ENCODE data around the gene RASSF8. TPM values are rescaled to one million over a fixed set of nuclear protein-coding genes. Genes with fewer than 3 reads are reported as not detected.

RASSF8 gene
- polyA plus RNA-seq, 3 donors: 0.08 to 0.39 TPM; not detected in 1

DNA sequence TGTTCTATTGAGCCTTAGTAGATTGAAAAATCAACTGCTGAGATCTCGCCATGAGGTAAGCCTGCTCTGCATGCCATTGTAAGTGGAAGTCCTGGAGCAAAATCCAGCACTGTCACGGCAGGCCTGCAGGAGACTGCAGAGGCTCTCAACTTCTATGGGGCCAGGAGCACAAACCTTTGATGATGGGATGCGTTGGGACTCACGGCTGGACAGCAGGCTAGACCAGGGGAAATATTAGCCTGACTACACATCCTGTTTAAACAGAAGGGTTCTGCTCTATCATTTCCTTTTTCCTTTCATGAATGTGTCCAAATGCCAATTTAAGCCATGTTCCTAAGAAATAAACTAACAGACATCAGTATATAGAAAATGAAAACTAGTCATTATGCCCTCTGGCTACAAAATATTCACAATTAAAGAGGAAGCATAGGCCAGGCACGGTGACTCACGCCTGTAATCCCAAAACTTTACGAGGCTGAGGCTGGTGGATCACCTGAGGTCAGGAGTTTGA, 33.9 kb upstream of the RASSF8 start:
- no peaks in the 10 kb centered on the region for H4K20me1 ChIP-seq (ENCODE audit: insufficient read depth, low read length)
- WGBS (ENCODE audit: insufficient coverage): 58% methylated on average over 4 of the region's 7 CpGs
- no peak overlapping the region for H3K9ac ChIP-seq (ENCODE audit: insufficient read depth, low read length, poor library complexity, severe bottlenecking)
- no peaks in the 10 kb centered on the region for H3K36me3 ChIP-seq (replicated peaks in 1 of 2; ENCODE audit: control insufficient read depth in 1 of 2, insufficient read depth in 2 of 2, low read length in 2 of 2)
- intact Hi-C loops (cut with micrococcal nuclease): no loop called here
- peaks cover 0 to 3% of the 10 kb centered on the region in 2 donors for H3K9me3 ChIP-seq (replicated peaks in 1 of 2; ENCODE audit: control insufficient read depth in 1 of 2, insufficient read depth in 1 of 2, low read length in 2 of 2)
- no peaks in the 10 kb centered on the region for H3K79me2 ChIP-seq (ENCODE audit: insufficient read depth, low read length)
- peaks cover 0 to 4% (median 0%) of the 10 kb centered on the region in 3 donors for H3K27me3 Mint-ChIP-seq (ENCODE audit: low read depth in 3 of 3)
- no peak overlapping the region for H3K27ac Mint-ChIP-seq
- H3K27me3 ChIP-seq (ENCODE audit: control insufficient read depth in 2 of 2, insufficient read depth in 2 of 2, low read length in 2 of 2): no peaks in the 10 kb centered on the region
- H3K4me2 ChIP-seq (replicated peaks; ENCODE audit: extremely low read depth, low read length, poor library complexity, severe bottlenecking): no peak overlapping the region
- H3K27ac ChIP-seq (ENCODE audit: low read depth in 1 of 2, low read length in 2 of 2): no peak overlapping the region
- no peak overlapping the region for H3K4me3 ChIP-seq (replicated peaks in 1 of 3; ENCODE audit: low read depth in 2 of 3, low read length in 3 of 3)
- no peaks in the 10 kb centered on the region for H3K36me3 Mint-ChIP-seq
- no peaks in the 10 kb centered on the region for H3K4me1 Mint-ChIP-seq
- peaks cover 0 to 6% (median 1%) of the 10 kb centered on the region in 7 donors for H3K9me3 Mint-ChIP-seq
- H2AFZ ChIP-seq (ENCODE audit: insufficient read depth, low read depth, low read length, poor library complexity, severe bottlenecking): no peak overlapping the region
- H3K4me3 Mint-ChIP-seq: no peak overlapping the region
- H3K4me1 ChIP-seq (ENCODE audit: control insufficient read depth in 1 of 2, insufficient read depth in 2 of 2, low read length in 2 of 2): no peaks in the 10 kb centered on the region
- no peak for DNase-seq
- TF ChIP-seq, protein P1, sequence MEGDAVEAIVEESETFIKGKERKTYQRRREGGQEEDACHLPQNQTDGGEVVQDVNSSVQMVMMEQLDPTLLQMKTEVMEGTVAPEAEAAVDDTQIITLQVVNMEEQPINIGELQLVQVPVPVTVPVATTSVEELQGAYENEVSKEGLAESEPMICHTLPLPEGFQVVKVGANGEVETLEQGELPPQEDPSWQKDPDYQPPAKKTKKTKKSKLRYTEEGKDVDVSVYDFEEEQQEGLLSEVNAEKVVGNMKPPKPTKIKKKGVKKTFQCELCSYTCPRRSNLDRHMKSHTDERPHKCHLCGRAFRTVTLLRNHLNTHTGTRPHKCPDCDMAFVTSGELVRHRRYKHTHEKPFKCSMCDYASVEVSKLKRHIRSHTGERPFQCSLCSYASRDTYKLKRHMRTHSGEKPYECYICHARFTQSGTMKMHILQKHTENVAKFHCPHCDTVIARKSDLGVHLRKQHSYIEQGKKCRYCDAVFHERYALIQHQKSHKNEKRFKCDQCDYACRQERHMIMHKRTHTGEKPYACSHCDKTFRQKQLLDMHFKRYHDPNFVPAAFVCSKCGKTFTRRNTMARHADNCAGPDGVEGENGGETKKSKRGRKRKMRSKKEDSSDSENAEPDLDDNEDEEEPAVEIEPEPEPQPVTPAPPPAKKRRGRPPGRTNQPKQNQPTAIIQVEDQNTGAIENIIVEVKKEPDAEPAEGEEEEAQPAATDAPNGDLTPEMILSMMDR (IDR thresholded peaks at IDR 0.05): no peak

DNA sequence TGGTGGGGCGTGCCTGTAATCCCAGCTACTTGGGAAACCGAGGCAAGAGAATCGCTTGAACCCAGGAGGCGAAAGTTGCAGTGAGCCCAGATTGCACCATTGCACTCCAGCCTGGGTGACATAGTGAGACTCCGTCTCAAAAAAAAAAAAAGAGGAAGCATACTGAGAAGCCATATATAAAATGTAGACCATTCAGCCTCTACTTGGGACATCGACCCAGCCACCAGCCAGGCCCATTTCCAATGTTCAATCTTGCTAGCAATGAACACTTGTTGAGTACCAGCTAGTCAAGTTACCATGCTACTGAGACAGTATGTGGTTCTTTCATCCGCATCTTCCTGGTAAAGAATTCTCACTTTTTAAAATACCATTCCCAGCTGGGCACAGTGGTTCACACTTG, 33.4 kb upstream of the RASSF8 start:
- peaks cover 0 to 6% (median 1%) of the 10 kb centered on the region in 7 donors for H3K9me3 Mint-ChIP-seq
- H3K27ac Mint-ChIP-seq: no peak overlapping the region
- H3K9ac ChIP-seq (ENCODE audit: insufficient read depth, low read length, poor library complexity, severe bottlenecking): no peak overlapping the region
- no peaks in the 10 kb centered on the region for H3K36me3 Mint-ChIP-seq
- no peak overlapping the region for H3K4me2 ChIP-seq (replicated peaks; ENCODE audit: extremely low read depth, low read length, poor library complexity, severe bottlenecking)
- no peaks in the 10 kb centered on the region for H3K36me3 ChIP-seq (replicated peaks in 1 of 2; ENCODE audit: control insufficient read depth in 1 of 2, insufficient read depth in 2 of 2, low read length in 2 of 2)
- peaks cover 0 to 4% (median 0%) of the 10 kb centered on the region in 3 donors for H3K27me3 Mint-ChIP-seq (ENCODE audit: low read depth in 3 of 3)
- intact Hi-C loops (cut with micrococcal nuclease): no loop called here
- 87% methylated on average over 4 of the region's 7 CpGs for WGBS (ENCODE audit: insufficient coverage)
- no peak for DNase-seq
- no peak overlapping the region for H3K27ac ChIP-seq (ENCODE audit: low read depth in 1 of 2, low read length in 2 of 2)
- no peak overlapping the region for H3K4me3 Mint-ChIP-seq
- no peak overlapping the region for H3K4me3 ChIP-seq (replicated peaks in 1 of 3; ENCODE audit: low read depth in 2 of 3, low read length in 3 of 3)
- H4K20me1 ChIP-seq (ENCODE audit: insufficient read depth, low read length): no peaks in the 10 kb centered on the region
- TF ChIP-seq, protein P1 (IDR thresholded peaks at IDR 0.05): no peak
- H3K9me3 ChIP-seq (replicated peaks in 1 of 2; ENCODE audit: control insufficient read depth in 1 of 2, insufficient read depth in 1 of 2, low read length in 2 of 2): peaks cover 0 to 3% of the 10 kb centered on the region in 2 donors
- H3K27me3 ChIP-seq (ENCODE audit: control insufficient read depth in 2 of 2, insufficient read depth in 2 of 2, low read length in 2 of 2): no peaks in the 10 kb centered on the region
- H2AFZ ChIP-seq (ENCODE audit: insufficient read depth, low read depth, low read length, poor library complexity, severe bottlenecking): no peak overlapping the region
- no peaks in the 10 kb centered on the region for H3K4me1 ChIP-seq (ENCODE audit: control insufficient read depth in 1 of 2, insufficient read depth in 2 of 2, low read length in 2 of 2)
- H3K79me2 ChIP-seq (ENCODE audit: insufficient read depth, low read length): no peaks in the 10 kb centered on the region
- H3K4me1 Mint-ChIP-seq: no peaks in the 10 kb centered on the region
